Non-pigmented ciliary epithelial cell (primary cell): ENCODE measurements around the gene GATAD2A.
"Not testable (repeated sequence)": the region's sequence is repeated elsewhere in the genome, so short reads cannot be mapped to it uniquely, and the experiment has no call there.

Experiments
- DNase-seq: peaks from one replicate; pipeline ENCODE4 v3.0.0-alpha.2; 2010; ENCODE audit warnings: low read depth

Gene GATAD2A

DNA sequence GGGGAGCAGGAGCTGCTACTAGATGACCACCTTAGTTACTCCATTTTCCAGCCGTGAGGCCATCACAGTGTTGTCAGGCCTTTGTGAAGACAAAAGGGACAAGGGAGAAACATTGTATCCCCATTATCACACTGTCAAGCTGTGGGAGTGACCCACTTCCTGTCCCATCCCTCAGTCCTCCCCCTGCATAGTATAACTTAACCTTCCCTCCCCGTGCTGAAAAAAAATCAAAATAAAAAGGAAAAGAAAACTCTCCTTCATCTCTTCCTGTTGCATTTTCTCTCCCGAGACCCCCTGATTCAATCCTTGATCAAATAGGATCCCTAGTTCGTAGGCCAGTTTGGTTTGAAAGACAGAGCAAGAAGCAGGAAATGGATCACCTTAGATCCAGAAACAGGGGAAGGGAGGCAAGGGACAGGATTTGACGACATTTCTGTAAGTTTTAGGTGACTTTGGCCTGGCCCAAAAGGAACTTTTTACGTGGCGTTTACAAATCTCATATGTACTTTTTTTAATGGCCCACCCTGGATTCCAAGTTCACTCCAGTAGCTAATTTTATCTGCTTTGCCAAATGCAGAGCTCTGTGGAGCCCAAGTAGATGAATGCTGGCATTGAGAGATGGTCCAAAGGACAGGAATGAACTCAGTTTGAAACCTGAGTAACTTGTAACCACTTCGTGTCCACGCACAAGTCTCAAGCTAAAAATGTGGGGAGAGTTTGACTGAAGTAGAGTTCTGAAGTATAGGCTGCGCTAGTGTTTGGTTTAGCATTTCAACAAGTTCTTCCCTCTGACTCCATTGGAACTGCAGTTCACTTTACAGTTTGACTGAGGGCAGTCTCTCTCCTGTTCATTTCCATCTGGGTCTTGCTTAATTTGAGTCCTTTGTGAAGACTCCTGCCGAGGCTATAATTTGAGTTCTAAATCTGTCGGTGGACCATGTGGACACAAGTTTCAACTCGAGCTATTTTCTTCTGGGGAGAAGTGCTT lies 16.6 kb upstream of the GATAD2A start:
- no peak for DNase-seq

DNA sequence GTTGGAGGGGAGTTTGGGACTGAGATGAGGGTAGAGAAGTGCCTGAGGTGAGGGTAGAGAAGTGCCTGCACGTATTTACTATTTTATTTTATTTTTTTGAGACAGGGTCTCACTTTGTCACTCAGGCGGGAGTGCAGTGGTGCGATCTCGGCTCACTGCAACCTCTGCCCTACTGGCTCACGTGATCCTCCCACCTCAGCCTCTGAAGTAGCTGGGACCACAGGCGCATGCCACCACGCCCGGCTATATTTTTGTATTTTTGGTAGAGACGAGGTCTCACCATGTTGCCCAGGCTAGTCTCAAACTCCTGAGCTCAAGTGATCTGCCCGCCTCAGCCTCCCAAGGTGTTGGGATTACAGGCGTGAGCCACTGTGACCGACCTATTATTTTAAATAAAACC lies 15.8 kb upstream of the GATAD2A start:
- not testable (repeated sequence) for DNase-seq

DNA sequence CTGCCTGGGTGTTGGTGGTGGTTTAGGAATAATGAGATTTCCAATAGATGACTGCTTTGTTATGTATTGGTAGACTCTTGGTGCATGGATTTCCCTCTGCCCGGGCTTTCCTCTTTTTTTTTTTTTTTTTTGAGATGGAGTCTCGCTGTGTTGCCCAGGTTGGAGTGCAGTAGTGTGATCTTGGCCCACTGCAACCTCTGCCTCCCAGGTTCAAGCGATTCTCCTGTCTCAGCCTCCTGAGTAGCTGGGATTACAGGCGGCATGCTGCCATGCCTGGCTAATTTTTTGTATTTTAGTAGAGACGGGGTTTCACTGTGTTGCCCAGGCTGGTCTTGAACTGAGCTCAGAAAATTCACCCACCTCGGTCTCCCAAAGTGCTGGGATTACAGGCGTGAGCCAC lies 11.1 kb upstream of the GATAD2A start:
- not testable (repeated sequence) for DNase-seq

- no peak for DNase-seq
Observed at GRCh38 chr19:19399733-19400433, 5.6 kb upstream of the GATAD2A start.

DNA sequence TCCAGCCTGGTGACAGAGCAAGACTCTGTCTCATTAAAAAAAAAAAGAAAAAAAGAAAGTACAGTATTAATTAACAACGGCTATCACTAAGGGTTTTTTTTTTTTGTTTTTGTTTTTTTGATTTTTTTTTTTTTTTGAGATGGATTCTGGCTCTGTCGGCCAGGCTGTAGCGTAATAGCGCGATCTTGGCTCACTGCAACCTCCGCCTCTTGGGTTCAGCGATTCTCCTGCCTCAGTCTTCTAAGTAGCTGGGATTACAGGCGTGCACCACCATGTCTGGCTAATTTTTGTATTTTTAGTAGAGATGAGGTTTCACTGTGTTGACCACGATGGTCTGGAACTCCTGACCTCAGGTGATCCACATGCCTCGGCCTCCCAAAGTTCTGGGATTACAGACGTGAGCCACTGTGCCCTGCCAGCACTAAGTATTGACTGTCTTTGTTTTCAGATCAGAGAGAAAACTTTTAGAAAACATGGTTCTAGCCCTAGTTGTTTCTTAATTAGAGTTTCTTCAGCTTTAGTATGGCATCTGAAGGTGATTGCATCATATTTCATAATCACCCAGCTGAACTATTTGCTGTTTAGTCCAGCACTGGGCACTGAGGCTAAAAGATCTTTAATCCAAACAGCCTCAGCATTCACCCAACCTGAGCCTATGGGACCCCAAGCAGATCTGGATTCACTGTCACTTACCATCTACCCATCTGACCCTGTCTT lies 2.7 kb upstream of the GATAD2A start:
- DNase-seq = no peak

DNA sequence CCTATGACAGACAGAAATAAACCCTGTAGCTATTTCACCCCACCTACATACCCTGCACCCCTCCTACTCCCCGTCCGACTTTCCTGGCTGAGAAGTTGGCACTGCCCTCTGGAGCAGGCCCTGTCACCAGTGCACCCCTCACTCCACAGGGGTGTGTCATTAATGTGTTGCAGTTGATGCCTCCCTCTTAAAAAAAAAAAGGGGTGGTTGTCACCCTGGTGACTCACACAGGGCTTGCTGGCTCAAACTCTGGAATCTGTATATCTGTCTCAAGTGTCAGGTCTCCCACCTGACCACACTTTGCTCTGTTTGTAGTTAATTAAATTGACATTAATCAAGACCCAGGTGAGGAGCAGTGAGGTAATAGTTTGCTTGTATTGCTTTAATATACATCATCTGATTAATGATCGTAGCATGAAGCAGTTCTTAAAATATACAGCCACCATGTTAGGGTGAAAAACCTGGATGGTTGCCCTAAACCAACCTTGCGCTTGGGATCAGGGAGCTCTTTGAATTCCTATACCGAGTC lies 2.0 kb upstream of the GATAD2A start:
- DNase-seq = no peak

GRCh38 chr19:19405971-19406877 lies 749 bp downstream of the GATAD2A start:
- DNase-seq = no peak

DNA sequence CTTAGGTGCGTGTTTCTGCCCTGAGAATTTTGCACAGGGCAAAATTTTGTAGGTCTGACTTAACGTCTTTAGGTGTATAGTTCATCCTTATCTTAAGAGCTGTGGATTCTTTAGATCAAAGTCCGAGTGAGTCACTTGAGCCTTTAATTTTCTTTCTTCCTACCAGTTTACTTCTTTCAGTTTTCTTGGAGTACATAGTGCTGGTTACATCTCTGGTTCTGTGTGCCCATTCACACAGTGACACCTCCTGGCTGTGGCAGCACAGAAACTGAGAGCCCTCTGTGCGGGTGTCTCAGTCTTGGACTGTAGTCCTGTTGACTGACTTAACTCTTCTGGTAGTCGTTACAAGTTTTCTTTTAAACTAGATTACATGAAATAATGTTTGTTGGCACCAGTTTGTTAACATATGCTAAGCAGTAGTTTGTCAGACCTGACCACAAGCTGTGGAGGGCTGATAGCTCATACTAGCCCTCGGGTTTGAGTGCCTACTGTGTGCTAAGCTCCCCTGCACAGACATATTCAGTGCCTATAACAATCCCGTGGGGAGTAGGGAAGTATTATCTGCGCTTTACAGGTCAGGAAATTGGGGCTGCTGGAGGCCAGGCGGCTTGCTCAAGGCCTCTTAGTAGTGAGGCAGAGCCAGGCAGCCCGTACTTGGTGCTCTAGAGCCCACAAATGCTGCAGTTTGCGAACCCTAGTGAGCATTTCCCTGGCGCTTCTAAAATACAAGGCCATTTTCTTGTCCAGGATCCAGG lies 1.6 kb downstream of the GATAD2A start:
- no peak for DNase-seq

DNA sequence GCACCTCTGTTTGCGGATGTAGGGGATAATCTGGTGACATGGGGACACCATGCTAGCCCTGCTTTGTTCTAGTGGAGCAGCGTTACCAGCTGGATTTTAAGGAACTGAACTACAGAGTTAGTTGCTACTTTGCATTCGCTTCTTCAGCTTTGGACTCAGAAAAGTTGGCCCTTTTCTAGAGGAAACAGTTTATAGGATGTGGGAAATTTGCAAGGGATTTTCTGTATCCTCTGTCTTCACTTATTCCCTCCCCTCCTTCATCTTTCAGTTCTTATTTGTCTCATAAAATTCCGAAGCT lies 2.1 kb downstream of the GATAD2A start:
- DNase-seq = no peak

- DNase-seq = no peak
Observed at GRCh38 chr19:19409205-19409604, 3.7 kb downstream of the GATAD2A start.

DNA sequence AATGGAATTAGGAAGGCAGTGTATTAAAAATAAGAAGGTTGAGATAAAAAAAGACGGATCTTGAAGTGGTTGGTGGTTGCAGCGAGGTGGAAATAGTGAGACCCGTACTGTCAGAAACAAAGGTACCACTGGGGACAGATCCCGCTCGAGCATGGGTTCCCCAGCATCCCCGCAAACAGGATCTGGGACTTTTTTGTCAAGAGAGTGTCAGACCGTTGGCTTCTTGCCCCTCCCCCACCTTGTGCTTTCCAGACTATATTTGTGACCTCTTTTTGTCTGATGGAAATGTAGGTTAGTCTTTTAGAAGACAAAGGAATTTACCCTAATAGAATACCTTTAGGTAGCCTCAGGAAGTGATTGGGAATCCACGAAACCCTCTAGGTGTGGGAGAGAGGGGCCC lies 4.2 kb downstream of the GATAD2A start:
- DNase-seq = no peak

DNA sequence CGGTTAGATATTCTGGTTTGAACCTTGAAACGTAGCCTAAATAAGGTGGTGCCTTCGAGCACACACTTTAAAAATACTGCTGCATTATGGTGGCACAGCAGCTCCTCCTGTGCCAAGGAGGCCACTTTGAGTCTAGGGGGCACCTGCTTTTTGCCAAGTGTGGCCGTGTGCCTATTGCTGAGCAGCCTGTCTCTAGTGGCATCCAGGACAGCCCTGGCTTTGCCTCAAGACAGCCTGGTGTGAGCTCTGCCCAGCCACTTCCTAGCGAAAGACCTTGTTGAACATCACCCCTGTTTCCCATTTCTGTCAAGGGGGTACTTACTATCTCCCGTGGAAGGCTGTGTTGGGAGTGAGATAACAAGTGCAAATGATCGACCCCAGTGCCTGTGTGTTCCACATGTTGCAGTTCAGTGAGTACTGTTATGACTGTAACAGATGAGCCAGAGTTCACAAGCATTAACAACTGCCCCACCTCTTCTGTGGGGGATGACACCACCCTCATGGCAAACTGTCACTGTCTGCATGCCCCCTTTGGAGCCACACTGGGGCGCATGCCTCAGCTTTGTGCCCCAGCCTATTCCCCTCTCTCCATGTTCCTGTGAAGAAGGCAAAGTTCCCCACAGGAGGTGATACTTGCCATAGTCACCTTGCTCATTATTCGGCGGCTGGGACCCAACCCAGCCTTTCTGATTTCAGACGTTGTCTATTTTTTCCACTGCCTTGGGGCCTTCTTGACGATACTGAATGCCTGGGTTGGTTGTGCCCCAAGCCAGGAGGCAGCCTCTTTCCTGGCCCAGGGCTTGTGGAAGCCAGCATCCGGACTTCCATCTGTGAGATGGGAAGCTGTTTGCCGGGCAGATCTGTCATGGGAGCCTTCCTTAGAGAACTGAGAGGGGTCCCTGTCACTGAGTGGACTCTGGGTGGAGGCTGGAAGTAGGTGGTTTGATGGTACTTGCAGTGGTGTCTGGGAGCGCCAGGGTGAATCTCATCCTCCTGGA lies 5.4 kb downstream of the GATAD2A start:
- no peak for DNase-seq

DNA sequence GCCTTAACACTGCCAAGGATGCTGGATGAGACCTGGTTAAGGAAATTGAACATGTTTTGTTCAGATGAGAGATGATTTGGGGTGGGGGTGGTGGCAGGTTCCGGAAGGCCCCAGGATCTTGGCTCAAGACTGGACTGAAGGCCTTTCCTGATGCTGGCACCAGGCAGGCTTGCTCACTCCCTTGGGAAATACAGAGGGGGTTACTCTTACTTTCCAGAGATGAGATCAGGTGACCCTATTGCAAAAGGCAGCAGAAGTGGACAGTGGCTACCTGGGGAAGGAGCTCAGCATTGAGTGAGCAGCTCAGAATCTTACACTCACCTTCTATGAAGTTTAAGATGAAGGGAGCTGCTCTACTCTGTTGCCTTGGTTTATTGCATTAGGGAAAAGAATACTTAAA lies 10.8 kb downstream of the GATAD2A start:
- DNase-seq = no peak

GRCh38 chr19:19417046-19417445 lies 11.6 kb downstream of the GATAD2A start:
- DNase-seq = no peak

DNA sequence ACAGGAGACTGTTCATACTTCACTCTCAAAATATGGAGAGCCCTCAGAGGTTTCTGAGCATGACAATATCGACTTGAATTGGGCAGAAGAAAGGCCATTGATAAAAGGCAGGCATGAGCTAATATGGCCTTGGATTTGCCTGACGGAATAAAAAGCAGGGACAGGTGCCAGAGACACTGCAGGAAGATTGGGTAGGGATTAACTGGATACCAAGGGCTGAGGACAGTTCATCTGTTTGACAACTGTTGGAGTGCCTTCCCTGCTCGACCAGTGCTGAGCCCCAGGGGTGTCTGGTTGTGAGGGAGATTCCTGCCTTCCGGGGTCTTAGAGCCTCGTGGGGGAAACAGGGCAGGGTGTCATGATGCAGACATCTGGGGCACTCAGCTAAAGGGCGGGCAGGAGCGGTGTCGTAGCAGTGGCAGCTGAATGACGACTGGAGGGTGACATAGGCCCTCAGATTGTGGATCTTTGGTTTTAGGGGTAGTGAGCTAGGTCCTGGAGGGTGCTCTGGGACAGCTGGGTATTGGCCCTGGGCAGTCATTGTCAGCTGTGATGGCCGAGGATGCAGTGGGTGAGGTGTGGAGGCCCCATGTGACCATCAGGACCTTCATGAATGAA lies 12.3 kb downstream of the GATAD2A start:
- DNase-seq = no peak

DNA sequence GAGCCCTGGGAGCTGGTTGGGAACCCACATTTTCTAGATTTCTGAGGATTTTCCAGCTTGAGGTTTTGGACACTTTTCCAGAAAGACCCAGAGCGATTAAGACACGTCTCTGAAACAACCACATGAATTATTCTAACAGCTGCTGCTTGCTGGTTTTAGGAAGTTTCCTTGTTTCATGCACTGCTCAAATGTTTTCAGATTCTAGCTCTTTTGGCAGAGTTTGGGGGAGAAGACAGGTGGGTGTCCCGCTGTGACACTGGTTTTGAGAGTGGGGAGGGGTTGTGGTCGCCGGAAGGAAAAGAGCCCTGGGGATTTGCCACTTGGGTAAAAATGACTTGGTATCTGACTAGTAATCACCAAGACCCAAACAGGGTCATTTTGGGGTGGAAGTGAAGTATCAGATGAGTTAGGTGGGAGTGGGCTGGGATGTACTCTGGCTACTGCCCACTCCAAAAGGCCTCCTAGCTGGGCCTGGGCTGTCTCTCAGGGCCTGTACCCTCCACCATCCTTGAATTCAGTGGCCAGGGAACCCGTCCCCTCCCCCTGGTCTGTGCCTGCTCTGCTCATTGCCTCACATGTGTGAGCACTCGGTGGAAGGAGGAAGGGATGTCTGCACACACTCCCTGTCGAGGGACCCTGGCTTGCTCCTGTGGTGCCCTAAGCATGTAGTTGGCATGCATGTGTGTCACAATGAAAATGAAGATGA lies 13.2 kb downstream of the GATAD2A start:
- no peak for DNase-seq

DNA sequence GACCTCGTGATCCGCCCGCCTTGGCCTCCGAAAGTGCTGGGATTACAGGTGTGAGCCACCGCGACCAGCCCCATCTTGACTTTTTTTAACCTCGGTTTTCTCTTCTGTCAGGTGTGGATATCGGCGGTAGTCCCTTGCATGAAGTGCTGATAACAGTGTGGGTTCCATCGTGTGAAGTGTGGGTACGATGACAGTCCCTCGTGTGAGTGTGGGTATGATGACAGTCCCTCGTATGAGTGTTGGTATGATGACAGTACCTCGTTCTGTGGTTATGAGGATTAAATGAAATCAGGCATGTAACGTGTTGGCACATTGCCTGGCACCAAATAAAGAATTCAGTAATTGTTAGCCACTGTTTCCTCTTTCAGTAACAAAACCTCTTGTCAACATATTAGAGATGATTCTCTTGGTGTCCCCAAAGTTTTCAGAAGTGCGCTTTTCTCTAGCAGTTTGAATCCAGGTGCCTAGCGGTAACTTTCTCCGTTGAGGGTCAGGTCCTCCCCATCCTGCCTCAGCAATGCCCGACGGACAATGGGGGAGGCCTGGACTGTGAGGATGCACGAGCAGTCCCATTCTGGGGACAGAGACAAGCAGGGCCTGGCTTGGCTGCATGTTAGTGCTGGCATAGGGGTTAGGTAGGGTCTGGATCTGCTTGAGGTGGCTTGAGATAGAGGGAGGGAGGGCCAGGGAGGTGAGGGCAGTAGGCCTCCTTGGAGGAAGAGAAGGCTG lies 15.3 kb downstream of the GATAD2A start:
- DNase-seq = no peak

DNA sequence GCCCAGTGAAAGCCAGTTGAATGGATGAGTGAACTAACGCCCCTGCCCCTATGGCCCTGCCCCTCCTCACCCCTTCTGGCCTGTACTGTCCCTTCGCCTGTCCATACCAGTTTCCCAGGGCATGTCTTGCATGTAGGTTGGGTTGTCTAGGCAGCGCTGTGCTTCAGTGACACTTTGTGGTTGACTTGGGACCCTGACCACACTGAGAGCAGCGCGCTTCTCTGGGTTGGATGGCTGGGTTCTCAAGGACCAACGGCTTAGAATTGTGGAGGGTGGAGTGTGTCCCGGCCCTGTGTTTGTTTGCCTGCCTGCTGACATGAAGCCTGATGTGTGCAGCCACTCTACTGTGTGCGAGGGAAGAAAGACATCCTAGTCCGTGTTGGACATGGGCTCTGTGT lies 15.8 kb downstream of the GATAD2A start:
- DNase-seq = no peak
